ENCODE measurements around the gene USP47.

DNA sequence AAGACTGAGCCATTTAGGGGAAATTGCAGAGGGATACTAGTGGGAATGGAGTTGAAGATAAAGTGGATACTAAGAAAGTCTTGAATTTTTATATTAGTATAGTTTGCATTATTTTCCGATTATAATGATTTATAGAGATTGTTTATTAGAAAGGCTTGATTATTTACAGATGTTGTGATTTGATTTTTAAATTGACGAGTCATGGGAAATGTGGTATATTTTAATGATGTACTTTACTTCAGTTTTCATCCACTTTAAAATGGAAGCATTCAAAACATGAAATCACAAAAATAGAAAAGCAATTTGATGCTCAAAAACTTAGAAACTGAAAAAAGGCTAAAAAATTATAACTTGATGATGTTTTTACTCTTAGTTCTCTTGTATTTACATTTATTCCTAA is 21.2 kb downstream of the USP47 start:
- no peak for TF ChIP-seq EZH2 (IDR thresholded peaks at IDR 0.05; ENCODE audit: borderline replicate concordance, low read depth, low read length, poor library complexity, severe bottlenecking)
- TF ChIP-seq, protein P1, sequence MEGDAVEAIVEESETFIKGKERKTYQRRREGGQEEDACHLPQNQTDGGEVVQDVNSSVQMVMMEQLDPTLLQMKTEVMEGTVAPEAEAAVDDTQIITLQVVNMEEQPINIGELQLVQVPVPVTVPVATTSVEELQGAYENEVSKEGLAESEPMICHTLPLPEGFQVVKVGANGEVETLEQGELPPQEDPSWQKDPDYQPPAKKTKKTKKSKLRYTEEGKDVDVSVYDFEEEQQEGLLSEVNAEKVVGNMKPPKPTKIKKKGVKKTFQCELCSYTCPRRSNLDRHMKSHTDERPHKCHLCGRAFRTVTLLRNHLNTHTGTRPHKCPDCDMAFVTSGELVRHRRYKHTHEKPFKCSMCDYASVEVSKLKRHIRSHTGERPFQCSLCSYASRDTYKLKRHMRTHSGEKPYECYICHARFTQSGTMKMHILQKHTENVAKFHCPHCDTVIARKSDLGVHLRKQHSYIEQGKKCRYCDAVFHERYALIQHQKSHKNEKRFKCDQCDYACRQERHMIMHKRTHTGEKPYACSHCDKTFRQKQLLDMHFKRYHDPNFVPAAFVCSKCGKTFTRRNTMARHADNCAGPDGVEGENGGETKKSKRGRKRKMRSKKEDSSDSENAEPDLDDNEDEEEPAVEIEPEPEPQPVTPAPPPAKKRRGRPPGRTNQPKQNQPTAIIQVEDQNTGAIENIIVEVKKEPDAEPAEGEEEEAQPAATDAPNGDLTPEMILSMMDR (conservative IDR thresholded peaks at IDR 0.05; ENCODE audit: low read depth, low read length), result no peak
